Inferior parietal cortex (tissue), 1 donor: ENCODE data around the gene GRIA4.

Source experiments
- DNase-seq: peaks from one replicate; pipeline ENCODE4 v3.0.0-alpha.2; 2016; ENCODE audit errors: extremely low spot score

The GRIA4 gene

GRCh38 chr11:105609832-105610781, at the start of gene GRIA4:
Gene GRIA4, plus strand, starts transcription at chr11:105610073. Its CDS starts 925 bp downstream, at chr11:105610998.
- peak; percentile 71 for DNase-seq

- DNase-seq: no peak
Measured at GRCh38 chr11:105573091-105573490, 36.8 kb upstream of the GRIA4 start.

- DNase-seq: no peak
Measured at GRCh38 chr11:105574974-105575373, 34.9 kb upstream of the GRIA4 start.

- DNase-seq: no peak
Measured at GRCh38 chr11:105577641-105578040, 32.2 kb upstream of the GRIA4 start.

GRCh38 chr11:105579111-105579510, 30.8 kb upstream of the GRIA4 start:
- DNase-seq: no peak

- DNase-seq: no peak
Measured at GRCh38 chr11:105582497-105582896, 27.4 kb upstream of the GRIA4 start.

- no peak for DNase-seq
Measured at GRCh38 chr11:105588001-105588400, 21.9 kb upstream of the GRIA4 start.

- no peak for DNase-seq
Measured at GRCh38 chr11:105589346-105589745, 20.5 kb upstream of the GRIA4 start.

- no peak for DNase-seq
Measured at GRCh38 chr11:105592035-105592434, 17.8 kb upstream of the GRIA4 start.

- no peak for DNase-seq
Measured at GRCh38 chr11:105598371-105598770, 11.5 kb upstream of the GRIA4 start.

- DNase-seq: no peak
Measured at GRCh38 chr11:105603156-105603555, 6.7 kb upstream of the GRIA4 start.

- peak; percentile 62 for DNase-seq
Measured at GRCh38 chr11:105609341-105609781, 512 bp upstream of the GRIA4 start.

- no peak for DNase-seq
Measured at GRCh38 chr11:105610871-105611571, 1.1 kb downstream of the GRIA4 start.

GRCh38 chr11:105611572-105612441, 1.9 kb downstream of the GRIA4 start:
- DNase-seq: peak; percentile 47

GRCh38 chr11:105612771-105613170, 2.9 kb downstream of the GRIA4 start:
- peak; percentile 52 for DNase-seq

GRCh38 chr11:105613183-105613582, 3.3 kb downstream of the GRIA4 start:
- peak; percentile 35 for DNase-seq

GRCh38 chr11:105618343-105618955, 8.6 kb downstream of the GRIA4 start:
- peak; percentile 47 for DNase-seq

- DNase-seq: peak; percentile 20
Measured at GRCh38 chr11:105619556-105619955, 9.7 kb downstream of the GRIA4 start.

- no peak for DNase-seq
Measured at GRCh38 chr11:105622016-105622415, 12.1 kb downstream of the GRIA4 start.

GRCh38 chr11:105632316-105632715, 22.4 kb downstream of the GRIA4 start:
- DNase-seq: no peak

GRCh38 chr11:105635466-105635865, 25.6 kb downstream of the GRIA4 start:
- no peak for DNase-seq
